Stimulated activated CD8-positive, alpha-beta memory T cell treated with anti-CD3 and anti-CD28 coated beads, Interleukin-12 subunit alpha, Interleukin-12 subunit beta, amount 100 ng/mL, for 4 hours (primary cell): ENCODE data around the gene ZBTB22.
"Not testable (repeated sequence)": the region's sequence is repeated elsewhere in the genome, so short reads cannot be mapped to it uniquely, and the experiment has no call there.

Experiments used
- DNase-seq: peaks from one replicate; pipeline ENCODE4 v3.0.0-alpha.2; 2020; ENCODE audit warnings: low read depth

The ZBTB22 gene

DNA sequence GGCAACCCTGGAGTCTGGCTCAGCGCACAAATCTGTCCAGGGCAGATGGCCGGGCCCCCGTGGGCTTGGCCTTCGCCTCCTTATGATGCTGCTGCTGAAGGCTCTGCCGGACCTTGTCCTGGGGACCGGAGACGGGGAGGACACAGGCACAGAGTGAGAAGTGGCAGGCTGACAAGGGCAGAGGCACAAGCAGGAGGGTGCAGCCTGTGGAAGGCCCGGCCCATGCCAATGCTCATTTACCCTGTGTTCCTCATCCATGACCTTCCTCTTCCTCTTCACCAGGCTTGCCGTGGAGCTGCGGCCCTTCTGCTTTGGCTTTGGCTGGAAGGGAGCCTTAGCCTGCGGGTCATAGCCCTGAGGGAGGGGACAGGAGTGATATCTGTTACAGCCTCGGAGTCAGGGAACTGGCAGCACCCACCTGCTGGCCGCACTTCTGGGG is 38.3 kb downstream of the ZBTB22 start:
- no peak for DNase-seq

DNA sequence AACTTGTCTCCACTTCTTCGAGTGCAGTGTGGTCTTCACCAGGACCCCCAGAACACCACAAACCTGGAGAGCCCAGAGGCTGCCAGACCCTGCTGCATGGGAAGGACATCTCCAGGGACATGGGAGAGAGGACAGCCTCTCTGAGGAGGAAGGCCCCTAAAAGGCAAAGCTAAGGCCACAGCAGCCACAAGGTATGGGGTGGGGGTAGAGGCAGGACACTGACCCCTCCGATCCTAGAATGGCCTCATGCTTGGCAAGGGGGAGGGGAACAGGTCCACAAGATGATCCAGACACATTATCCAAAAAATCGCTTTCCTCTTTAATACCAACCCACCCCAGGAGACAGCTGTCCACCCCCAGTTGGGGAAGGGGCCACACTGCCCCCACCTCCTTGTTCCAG is 38.7 kb downstream of the ZBTB22 start:
- no peak for DNase-seq

DNA sequence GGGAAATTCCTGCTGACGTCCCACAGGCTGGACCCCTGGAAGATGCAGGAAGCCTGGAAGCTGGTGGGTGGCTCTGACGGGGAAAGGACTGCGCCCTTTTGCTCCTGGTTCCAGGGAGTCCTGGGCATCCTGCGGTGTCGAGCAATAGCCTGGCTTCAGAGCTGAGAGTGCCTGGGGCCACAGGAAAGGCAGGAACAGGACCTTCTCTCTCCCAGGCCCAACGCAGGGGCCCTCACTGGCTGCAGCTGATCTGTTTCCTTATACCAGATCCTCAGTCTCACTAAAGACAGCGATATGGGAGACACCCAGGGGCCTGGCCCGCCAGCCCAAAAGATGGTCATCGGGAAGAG is 39.2 kb downstream of the ZBTB22 start:
- DNase-seq = no peak

DNA sequence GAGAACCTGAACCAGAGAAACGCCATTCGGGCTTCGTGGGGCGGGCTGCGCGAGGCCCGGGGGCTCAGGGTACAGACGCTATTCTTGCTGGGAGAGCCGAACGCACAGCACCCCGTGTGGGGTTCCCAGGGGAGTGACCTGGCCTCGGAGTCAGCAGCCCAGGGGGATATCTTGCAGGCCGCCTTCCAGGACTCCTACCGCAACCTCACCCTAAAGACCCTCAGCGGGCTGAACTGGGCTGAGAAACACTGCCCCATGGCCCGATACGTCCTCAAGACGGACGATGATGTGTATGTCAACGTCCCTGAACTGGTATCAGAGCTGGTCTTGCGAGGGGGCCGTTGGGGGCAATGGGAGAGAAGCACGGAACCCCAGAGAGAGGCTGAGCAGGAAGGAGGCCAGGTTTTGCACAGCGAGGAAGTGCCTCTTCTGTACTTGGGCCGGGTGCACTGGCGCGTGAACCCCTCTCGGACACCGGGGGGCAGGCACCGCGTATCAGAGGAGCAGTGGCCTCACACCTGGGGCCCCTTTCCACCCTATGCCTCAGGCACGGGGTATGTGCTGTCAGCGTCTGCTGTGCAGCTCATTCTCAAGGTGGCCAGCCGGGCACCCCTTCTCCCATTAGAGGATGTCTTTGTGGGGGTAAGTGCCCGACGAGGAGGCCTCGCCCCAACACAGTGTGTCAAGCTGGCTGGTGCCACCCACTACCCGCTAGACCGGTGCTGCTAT is 39.7 kb downstream of the ZBTB22 start:
- DNase-seq = no peak

DNA sequence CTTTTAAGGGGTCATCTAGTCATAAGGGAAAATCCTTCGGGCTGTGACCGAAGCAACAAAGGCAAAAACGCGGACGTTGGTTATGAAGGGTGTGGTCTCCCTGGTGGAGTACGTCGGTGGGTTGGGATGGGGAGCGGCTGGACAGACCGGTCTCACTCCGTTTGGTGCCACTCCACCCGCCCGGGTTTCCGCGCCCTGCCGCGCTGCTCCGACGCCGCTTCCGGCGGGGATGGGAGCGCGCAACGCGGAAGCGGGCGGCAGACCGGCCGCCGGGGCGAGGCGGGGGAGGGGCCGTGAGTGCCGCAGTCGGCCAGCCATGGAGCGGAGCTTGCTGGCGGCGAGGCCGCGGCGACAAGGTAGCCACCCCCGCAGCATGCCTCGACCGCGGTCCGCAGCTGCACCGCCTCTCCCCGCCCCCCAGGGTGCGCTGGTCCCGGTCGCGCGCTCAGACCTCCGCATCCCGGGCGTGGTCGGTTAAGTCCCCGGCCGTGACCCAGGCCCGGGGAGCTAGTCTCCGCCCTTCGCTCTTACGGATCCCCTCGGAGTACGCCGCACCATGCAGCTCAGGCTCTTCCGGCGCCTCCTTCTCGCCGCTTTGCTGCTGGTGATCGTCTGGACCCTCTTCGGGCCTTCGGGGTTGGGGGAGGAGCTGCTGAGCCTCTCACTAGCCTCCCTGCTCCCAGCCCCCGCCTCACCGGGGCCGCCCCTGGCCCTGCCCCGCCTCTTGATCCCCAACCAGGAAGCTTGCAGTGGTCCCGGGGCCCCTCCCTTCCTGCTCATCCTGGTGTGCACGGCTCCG is 40.5 kb downstream of the ZBTB22 start, which contains the start of gene B3GALT4:
B3GALT4 (plus strand) TSS at position 260 of the 799 bp plus-strand sequence; CDS start at position 557, 297 bp downstream.
- peak; percentile 59 for DNase-seq

DNA sequence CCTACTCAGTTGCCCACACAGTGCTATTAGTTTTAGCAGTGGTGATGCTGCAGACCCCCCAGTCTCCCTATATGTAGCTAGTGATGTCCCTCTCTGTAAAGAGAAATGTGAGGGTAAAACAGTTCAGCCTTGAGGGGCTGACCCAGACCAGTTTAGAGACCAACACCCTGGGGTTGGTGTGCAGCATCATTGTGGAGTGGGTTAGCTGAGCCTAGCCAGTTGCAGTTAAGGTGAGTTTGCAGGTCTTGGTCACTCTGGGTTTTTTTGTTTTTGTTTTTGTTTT is 41.0 kb downstream of the ZBTB22 start:
- DNase-seq = no peak

DNA sequence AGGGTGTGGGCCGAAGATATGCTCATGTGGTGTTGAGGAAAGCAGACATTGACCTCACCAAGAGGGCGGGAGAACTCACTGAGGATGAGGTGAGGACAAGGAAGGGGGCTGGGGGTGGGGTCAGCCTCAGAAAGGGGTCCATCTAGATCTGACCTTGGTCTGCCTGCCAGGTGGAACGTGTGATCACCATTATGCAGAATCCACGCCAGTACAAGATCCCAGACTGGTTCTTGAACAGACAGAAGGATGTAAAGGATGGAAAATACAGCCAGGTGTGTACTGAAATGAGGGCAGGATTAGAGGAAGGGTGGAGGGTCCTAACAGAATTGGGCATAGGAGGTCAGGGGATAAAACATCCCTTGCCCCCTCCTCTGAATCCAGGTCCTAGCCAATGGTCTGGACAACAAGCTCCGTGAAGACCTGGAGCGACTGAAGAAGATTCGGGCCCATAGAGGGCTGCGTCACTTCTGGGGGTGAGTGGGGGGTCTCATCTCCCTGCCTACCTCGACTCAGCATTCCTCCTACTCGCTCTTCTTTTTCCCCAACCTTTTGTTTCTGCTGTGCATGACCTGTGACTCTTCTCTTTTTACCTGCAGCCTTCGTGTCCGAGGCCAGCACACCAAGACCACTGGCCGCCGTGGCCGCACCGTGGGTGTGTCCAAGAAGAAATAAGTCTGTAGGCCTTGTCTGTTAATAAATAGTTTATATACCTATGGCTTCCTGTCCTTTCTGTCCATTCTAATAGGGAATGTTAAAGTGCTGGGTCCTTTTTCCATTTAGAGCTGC is 41.6 kb downstream of the ZBTB22 start:
- DNase-seq = not testable (repeated sequence)

DNA sequence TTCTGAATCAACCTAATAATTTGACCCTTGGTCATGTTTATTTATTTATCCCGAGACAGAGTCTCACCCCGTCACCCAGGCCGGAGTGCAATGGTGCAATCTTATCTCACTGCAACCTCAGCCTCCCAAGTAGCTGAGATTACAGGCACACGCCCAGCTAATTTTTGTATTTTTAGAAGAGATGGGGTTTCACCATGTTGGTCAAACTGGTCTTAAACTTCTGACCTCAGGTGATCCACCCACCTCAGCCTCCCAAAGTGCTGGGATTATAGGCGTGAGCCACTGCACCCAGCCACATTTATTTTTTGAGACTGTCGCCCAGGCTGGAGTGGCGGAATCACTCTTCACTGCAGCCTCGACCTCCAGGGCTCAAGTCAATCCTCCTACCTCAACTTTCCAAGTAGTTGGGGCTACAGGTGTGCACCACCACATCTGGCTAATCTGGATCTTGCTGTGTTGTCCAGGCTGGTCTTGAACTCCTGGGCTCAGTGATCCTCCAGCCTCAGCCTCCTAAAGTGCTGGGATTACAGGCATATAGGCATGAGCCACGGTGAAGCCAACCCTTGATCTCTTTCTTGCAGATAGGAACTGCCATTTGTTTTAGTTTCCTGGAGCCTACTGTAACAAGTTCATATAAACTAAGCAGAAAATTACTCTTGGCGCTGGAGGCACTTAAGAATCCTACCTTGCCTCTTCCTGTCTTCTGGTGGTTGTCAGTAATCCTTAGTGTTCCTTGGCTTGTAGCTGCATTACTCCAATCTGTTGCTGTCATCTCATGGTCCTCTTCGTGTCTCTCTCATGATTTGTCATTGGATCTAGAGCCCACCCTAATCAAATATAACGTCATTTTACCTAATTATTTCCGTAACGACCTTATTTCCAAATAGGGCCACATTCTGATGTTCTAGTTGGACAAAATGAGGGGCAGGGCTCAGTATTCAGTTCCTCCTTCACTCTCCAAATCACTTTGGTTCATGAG is 43.3 kb downstream of the ZBTB22 start:
- DNase-seq = no peak

DNA sequence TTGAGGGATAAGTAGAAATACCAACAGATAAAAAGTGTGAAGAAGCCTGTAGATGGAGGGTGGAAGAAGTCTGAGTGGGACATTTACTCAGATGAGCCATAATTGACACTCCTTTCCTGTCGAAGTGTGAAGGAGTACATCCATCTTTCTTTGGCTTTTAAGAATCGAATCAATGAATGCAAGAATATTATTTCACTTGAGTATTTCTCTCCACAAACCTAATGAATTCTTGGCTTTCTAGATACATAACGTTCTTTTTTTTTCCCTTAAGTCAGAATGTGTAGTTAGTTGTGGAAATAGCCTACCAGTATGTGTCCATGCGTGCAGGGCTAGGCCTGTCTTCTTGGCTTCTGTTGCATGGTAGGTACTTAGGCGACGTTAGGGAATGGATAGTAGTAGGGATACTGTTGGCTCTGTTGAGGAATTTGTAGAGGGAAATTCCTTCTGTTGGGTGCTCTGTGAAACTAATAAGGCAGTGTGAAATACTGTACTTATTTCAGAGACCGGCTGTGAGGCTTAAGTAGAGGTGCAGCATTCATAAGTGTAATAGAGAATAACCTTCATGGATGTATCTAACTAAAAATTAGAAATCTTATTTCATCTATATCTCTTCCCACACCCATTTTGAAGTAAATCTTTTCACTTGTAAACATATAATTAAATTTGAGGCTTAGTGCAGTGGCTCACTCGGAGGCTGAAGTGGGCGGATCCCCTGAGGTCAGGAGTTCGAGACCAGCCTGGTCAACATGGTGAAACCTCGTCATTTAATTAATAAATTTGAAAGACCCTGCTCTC is 44.2 kb downstream of the ZBTB22 start:
- no peak for DNase-seq

DNA sequence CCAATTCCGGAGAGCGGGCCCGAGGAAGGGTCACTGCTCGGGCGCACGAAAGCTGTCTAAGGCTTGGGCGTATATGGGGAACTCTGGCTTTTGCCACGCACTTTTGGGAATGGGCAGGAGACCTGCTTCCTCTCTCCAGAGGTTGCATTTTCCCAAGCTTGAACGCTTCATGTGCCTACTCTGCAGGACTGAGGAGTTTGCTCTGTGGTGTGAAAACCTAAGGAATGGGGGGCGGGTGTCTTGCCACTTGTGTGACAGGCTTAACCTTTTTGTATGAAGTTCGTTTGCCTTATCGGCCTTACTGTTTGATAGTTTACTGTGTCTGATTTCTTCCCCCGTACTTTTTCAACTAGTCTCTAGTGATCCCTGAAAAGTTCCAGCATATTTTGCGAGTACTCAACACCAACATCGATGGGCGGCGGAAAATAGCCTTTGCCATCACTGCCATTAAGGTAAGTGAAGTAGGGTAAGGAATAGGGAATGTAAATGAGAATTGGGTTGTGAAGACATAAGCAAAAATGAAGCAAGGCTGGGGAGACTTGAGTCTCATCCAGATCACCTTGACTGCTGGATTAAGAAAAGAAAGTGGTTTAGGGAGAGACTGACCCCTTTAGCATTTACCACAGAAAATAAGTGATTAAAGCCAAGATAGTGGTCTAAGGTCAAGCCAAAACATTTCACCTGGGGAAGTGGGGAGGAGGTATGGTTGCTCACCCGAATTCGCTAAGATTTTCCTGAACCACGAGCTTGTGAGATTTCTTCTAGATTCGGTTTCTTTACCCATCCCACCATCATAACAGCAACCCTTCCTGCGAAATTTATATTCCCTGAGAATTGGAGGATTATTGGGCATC is 45.0 kb downstream of the ZBTB22 start:
- no peak for DNase-seq

DNA sequence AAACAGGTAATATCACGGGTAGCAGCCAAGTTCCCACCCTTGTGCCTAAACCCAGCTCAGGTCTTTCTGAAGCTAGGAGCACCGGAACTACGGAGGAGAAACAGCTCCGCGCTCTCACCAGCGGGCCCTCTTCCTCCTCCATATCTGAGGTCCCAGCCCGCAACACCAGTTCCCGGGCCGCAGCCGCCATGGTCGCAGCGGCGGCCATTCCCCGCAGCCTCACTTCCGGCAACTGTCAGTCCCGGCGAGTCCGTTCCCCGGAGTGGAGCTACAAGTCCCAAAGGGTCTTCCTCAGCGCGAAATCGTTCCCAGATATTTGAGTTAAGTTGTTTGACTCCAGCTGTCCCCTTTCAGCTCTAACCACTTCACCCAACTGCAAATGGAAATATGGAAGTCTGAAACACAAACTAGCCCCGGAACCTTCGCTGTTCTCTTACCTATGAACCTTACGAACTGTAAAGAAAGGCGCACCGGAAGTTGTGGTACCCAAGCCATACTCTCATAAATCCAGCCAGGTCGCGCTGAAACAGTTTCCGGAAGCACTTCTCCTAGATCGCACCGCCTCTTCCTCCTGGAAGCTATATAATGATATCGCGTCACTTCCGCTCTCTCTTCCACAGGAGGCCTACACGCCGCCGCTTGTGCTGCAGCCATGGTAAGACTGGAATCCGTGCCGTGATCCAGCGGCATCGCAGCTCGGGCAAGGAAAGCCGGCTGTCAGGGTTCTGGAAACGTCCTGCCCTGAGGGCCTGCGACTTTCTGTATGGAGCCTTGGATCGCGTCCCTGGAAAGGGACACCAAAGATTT is 45.9 kb downstream of the ZBTB22 start, which contains the start of the genes RPS18 and VPS52:
RPS18 (plus strand) TSS at position 608 of the 807 bp plus-strand sequence; CDS start at position 653, 45 bp downstream.
VPS52 (minus strand) TSS at position 409 of the 807 bp plus-strand sequence; CDS start at position 208, 201 bp downstream.
- peak; percentile 74 for DNase-seq

DNA sequence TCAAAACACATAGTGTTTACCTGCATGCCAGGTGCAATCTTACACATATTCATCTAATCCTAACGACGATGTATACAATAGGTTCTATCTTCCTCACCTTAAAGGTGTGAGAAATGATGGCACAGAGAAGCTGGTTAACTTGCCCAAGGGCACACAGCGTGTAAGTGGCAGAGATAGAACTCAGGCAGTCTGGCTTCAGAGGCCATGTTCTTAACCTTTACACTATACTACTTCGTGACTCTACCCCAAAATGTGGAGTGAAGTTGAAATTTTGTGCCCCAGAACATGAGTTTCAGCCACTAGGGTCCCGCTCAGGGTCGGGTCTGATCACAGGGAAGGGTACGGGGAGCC is 46.5 kb downstream of the ZBTB22 start:
- DNase-seq = no peak
